Lower leg skin (tissue), 4 donors: Measurements from ENCODE around the gene LOXL1. TPM values are rescaled to one million over a fixed set of nuclear protein-coding genes. Genes with fewer than 3 reads are reported as not detected.
"Not testable (repeated sequence)": the region's sequence is repeated elsewhere in the genome, so short reads cannot be mapped to it uniquely, and the experiment has no call there.

Source experiments
- DNase-seq, 2 donors: peaks; one replicate each; pipeline ENCODE4 v3.0.0-alpha.2; 2019; ENCODE audit warnings: low spot score in 2 of 2
- H3K4me3 ChIP-seq: fragments of 200-600 bp; sonication (generic); 2 replicates; pipeline ENCODE4 v1.5.1; 2017; ENCODE audit warnings: mild to moderate bottlenecking, low read depth; ENCODE audit not compliant: poor library complexity, severe bottlenecking
- CTCF ChIP-seq, 3 donors: fragments of 450-650 bp; IDR thresholded peaks; one replicate each; pipeline ENCODE4 v1.5.1; 2016; ENCODE audit warnings: antibody characterized with exemption in 3 of 3, mild to moderate bottlenecking in 3 of 3, moderate library complexity in 2 of 3
- POLR2A ChIP-seq, 2 donors: fragments of 450-650 bp; IDR thresholded peaks; one replicate each; pipeline ENCODE4 v1.6.1; 2016 to 2017; ENCODE audit warnings: antibody characterized with exemption in 2 of 2, mild to moderate bottlenecking in 1 of 2, moderate library complexity in 1 of 2
- WGBS, 2 donors: methylation state at CpG; one replicate each; pipeline ENCODE4 v1.1.5; 2018; 5-methylcytosine and 5-hydroxymethylcytosine counted together
- intact Hi-C: fragments of 100-400 bp; cut with DNase I; formaldehyde crosslinking; loops from one replicate; pipeline ENCODE4 v1.15.0; 2023; ENCODE audit warnings: low total_unique reads
- total RNA-seq, 4 donors: library from RNA; depleted of rRNA; stranded (reverse); fragments of >200 nt; gene quantifications; one replicate each; pipeline ENCODE4 v1.1.0, GENCODE V29; 2016

Gene LOXL1
- total RNA-seq, 4 donors from 2014 or later: 4.6 to 8.2 (median 6.6) TPM

GRCh38 chr15:73972984-73973682 lies 46.9 kb downstream of the LOXL1 start:
- peak; percentile 83 to 97 for DNase-seq
- no peak overlapping the region for H3K4me3 ChIP-seq
- TF ChIP-seq POLR2A (IDR thresholded peaks at IDR 0.05) (no peak), CTCF (IDR thresholded peaks at IDR 0.05) (peak in 1 of 3 donors; percentile 49)
- intact Hi-C loops: no loop called here
- 27 to 30% methylated on average over 25 to 26 of the region's 26 CpGs for WGBS, 2 donors

- H3K4me3 ChIP-seq, intact Hi-C loops: not testable (repeated sequence)
- 85 to 96% methylated on average over 22 to 32 of the region's 39 CpGs for WGBS, 2 donors
- peak in 1 of 2 donors; percentile 65 for DNase-seq
Measured at GRCh38 chr15:73973683-73974200, 47.5 kb downstream of the LOXL1 start.

GRCh38 chr15:73975440-73976125 lies 49.3 kb downstream of the LOXL1 start:
- WGBS, 2 donors: 39 to 46% methylated on average over 18 of the region's 18 CpGs
- peak in 1 of 2 donors; percentile 85 for DNase-seq
- H3K4me3 ChIP-seq, intact Hi-C loops: not testable (repeated sequence)

GRCh38 chr15:73978896-73979295 lies 52.6 kb downstream of the LOXL1 start:
- no peak overlapping the region for H3K4me3 ChIP-seq
- 88% methylated on average over 3 of the region's 3 CpGs for WGBS, 2 donors
- intact Hi-C loops: no loop called here
- no peak for DNase-seq
- TF ChIP-seq CTCF (IDR thresholded peaks at IDR 0.05) (no peak), POLR2A (IDR thresholded peaks at IDR 0.05) (no peak)

- H3K4me3 ChIP-seq: no peak overlapping the region
- WGBS, 2 donors: 57 to 64% methylated on average over 1 of the region's 1 CpG
- TF ChIP-seq POLR2A (IDR thresholded peaks at IDR 0.05) (no peak), CTCF (IDR thresholded peaks at IDR 0.05) (no peak)
- intact Hi-C loops: no loop called here
- DNase-seq: peak in 1 of 2 donors; percentile 21
Measured at GRCh38 chr15:73979636-73980035, 53.4 kb downstream of the LOXL1 start.

GRCh38 chr15:73981761-73982221 lies 55.5 kb downstream of the LOXL1 start:
- intact Hi-C loops: no loop called here
- H3K4me3 ChIP-seq: no peak overlapping the region
- TF ChIP-seq POLR2A (IDR thresholded peaks at IDR 0.05): no peak
- no peak for TF ChIP-seq CTCF (IDR thresholded peaks at IDR 0.05)
- 2 to 17% methylated on average over 5 of the region's 5 CpGs for WGBS, 2 donors
- DNase-seq: peak in 1 of 2 donors; percentile 78
